Prostate gland (tissue), 2 donors: ENCODE results near the gene CACNA1A.

Experiments used
- CTCF ChIP-seq, 4 experiments: fragments of 200-600 bp in 2 of 4; fragments of 450-650 bp in 2 of 4; sonication (generic) in 2 of 4; IDR thresholded peaks; 1 replicate in 3 of 4; 2 replicates in 1 of 4; pipeline ENCODE4 v1.5.1; 2016 to 2019; ENCODE audit warnings: antibody characterized with exemption in 4 of 4, mild to moderate bottlenecking in 2 of 4, moderate library complexity in 2 of 4
- POLR2A ChIP-seq: fragments of 450-650 bp; IDR thresholded peaks from one replicate; pipeline ENCODE4 v1.6.1; 2016; ENCODE audit warnings: antibody characterized with exemption, mild to moderate bottlenecking

- no peak for TF ChIP-seq POLR2A
- no peak for TF ChIP-seq CTCF (IDR thresholded peaks at IDR 0.05)
Observed at GRCh38 chr19:13363245-13363644, 143.0 kb downstream of the CACNA1A start.
